Endothelial cell of umbilical vein (primary cell): ENCODE measurements around the gene PDE4B.

Source experiments
- EZH2 ChIP-seq: IDR thresholded peaks from 2 replicates; pipeline ENCODE4 v1.6.1; 2012; ENCODE audit warnings: borderline replicate concordance, low read depth, mild to moderate bottlenecking, moderate library complexity, low read length, inconsistent platforms; ENCODE audit not compliant: severe bottlenecking
- POLR2AphosphoS5 ChIP-seq: IDR thresholded peaks from 2 replicates; pipeline ENCODE4 v1.6.1; 2012; ENCODE audit warnings: low read depth, mild to moderate bottlenecking, control low read depth, low read length, moderate library complexity; ENCODE audit not compliant: insufficient read depth
- TF ChIP-seq, protein P1 (sequence below), 2 donors: IDR thresholded peaks; 1 replicate in 1 of 2; 2 replicates in 1 of 2; pipeline ENCODE4 v1.5.1; 2011; ENCODE audit warnings: low read length in 2 of 2, mild to moderate bottlenecking in 2 of 2, moderate library complexity in 2 of 2, control low read depth in 1 of 2, inconsistent platforms in 1 of 2, low read depth in 1 of 2; ENCODE audit not compliant: insufficient read depth in 1 of 2; ENCODE audit errors: extremely low read depth in 1 of 2

DNA sequence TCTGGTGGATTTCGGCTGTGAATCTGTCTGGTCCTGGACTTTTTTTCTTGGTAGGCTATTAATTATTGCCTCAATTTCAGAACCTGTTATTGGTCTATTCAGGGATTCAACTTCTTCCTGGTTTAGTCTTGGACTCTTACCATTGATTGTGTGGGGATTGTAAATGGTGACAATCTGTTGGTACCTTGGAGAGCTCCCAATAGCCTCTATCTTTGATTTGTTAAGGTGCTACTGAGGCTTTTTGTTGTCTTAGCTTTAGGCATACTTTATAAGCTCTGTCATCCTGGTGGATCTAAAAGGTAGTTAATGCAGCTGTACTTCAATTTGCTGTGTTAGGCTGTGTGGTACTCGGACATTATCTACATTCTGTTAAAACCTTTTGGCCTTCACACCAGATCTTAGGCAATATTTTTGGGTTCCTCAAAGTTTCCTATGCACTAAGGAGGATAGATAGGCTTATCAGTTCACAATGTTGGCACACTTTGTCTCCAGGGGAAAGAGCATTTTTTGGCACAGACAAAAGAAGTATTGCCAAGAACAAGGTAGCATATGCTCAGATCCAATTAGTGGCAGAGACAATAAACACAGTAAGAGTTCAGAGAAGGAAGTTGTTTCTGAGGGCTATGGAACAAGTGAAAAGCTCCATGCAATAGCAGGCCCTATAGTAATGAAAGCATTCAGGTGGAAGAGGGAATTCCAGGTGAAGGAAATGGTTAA lies 230.4 kb downstream of the PDE4B start:
- TF ChIP-seq, protein P1, sequence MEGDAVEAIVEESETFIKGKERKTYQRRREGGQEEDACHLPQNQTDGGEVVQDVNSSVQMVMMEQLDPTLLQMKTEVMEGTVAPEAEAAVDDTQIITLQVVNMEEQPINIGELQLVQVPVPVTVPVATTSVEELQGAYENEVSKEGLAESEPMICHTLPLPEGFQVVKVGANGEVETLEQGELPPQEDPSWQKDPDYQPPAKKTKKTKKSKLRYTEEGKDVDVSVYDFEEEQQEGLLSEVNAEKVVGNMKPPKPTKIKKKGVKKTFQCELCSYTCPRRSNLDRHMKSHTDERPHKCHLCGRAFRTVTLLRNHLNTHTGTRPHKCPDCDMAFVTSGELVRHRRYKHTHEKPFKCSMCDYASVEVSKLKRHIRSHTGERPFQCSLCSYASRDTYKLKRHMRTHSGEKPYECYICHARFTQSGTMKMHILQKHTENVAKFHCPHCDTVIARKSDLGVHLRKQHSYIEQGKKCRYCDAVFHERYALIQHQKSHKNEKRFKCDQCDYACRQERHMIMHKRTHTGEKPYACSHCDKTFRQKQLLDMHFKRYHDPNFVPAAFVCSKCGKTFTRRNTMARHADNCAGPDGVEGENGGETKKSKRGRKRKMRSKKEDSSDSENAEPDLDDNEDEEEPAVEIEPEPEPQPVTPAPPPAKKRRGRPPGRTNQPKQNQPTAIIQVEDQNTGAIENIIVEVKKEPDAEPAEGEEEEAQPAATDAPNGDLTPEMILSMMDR (IDR thresholded peaks at IDR 0.05; ENCODE audit: extremely low read depth in 1 of 2, insufficient read depth in 1 of 2, low read depth in 1 of 2, low read length in 2 of 2): no peak
- TF ChIP-seq EZH2: no peak
- TF ChIP-seq POLR2AphosphoS5: no peak
